ENCODE measurements around the gene SFI1.

DNA sequence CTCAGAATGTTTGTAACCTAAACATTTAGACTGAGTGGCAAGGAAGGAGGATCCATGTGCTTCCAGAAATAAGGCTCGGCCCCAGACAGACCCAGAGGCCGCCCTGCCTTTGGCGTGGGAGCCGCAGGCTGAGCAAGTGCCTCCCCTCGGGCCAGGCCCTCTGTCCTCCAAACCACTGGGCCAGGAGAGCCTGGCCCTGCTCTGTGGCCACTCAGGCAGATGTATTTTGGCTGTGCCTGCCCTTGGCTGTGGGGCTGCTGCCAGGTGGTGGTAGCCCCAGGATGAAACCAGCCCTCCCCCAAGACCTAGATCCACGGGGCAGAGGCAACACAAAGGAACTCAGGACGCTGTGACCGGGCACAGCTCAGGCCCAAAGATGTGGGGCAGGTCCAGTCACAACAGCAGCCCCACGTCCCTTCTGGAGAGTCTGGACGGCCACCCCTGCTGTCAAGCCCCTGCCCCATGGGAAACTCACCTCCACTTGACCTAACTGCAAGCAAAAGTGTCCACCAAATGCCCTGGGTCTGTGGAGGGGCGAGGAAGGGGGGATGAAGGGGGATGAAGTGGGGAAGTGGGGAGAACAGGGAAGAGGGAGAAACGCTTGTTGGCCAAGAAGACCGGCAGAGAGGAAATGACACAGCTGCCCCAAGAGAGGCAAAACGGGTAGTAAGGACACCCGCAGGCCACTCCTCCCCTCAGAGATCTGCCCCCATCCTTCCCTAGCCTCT, 141.7 kb downstream of the SFI1 start:
- no peak for TF ChIP-seq RAD21 (IDR thresholded peaks at IDR 0.05; ENCODE audit: low read length)
- TF ChIP-seq, protein P1, sequence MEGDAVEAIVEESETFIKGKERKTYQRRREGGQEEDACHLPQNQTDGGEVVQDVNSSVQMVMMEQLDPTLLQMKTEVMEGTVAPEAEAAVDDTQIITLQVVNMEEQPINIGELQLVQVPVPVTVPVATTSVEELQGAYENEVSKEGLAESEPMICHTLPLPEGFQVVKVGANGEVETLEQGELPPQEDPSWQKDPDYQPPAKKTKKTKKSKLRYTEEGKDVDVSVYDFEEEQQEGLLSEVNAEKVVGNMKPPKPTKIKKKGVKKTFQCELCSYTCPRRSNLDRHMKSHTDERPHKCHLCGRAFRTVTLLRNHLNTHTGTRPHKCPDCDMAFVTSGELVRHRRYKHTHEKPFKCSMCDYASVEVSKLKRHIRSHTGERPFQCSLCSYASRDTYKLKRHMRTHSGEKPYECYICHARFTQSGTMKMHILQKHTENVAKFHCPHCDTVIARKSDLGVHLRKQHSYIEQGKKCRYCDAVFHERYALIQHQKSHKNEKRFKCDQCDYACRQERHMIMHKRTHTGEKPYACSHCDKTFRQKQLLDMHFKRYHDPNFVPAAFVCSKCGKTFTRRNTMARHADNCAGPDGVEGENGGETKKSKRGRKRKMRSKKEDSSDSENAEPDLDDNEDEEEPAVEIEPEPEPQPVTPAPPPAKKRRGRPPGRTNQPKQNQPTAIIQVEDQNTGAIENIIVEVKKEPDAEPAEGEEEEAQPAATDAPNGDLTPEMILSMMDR (conservative IDR thresholded peaks at IDR 0.05; ENCODE audit: low read depth, low read length), result no peak
- TF ChIP-seq SMC3 (IDR thresholded peaks at IDR 0.05; ENCODE audit: low read depth, low read length), result no peak
- no peak for TF ChIP-seq POLR2A (IDR thresholded peaks at IDR 0.05; ENCODE audit: low read depth, low read length)
- TF ChIP-seq, protein P2, sequence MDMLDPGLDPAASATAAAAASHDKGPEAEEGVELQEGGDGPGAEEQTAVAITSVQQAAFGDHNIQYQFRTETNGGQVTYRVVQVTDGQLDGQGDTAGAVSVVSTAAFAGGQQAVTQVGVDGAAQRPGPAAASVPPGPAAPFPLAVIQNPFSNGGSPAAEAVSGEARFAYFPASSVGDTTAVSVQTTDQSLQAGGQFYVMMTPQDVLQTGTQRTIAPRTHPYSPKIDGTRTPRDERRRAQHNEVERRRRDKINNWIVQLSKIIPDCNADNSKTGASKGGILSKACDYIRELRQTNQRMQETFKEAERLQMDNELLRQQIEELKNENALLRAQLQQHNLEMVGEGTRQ (IDR thresholded peaks at IDR 0.05; ENCODE audit: low read depth, low read length), result no peak
- no peak for TF ChIP-seq CEBPB (IDR thresholded peaks at IDR 0.05; ENCODE audit: low read depth, low read length)
- TF ChIP-seq RFX5 (IDR thresholded peaks at IDR 0.05; ENCODE audit: low read depth, low read length), result no peak

Data from IMR-90 (cell line).